Measurements from ENCODE around the gene ANKRD55. TPM values are rescaled to one million over a fixed set of nuclear protein-coding genes. Genes with fewer than 3 reads are reported as not detected.

Gene ANKRD55
- total and polyA plus RNA-seq, 2 of the 8 experiments (the other 6 are each of a cell fraction or from before 2014, with no cell fraction given): not detected

DNA sequence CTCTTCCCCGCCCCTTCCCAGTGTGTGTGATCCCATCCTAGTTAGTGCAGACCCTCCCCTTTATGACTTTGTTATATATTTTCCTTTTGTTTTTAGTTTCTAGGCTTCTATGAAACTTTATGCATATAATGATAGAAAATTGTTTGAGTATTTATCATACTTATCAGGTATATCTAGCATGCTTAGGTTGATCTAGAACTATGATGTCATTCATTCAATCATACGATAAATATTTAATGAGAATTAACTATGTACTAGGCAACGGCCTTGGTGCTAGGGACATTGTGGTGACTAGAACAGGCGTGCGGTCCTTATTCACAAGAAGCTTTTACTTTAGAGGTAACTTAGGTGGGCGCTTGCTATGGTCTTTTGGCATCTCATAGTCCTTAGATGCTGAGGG, 13.6 kb upstream of the ANKRD55 start:
- CTCF ChIA-PET (ENCODE audit: partially characterized antibody): no interaction called here
- Histone ChIP-seq H4K91ac (replicated peaks; ENCODE audit: insufficient read length, low read length) (no peak overlapping the region), H2AK5ac (ENCODE audit: low read depth, low read length) (no peak overlapping the region), H3K4me3 (ENCODE audit: extremely low read depth in 1 of 4, insufficient read depth in 2 of 4, low read depth in 3 of 4, low read length in 4 of 4) (no peak overlapping the region), H2BK15ac (ENCODE audit: low read length) (no peak overlapping the region), H3K23ac (ENCODE audit: insufficient read length) (no peak overlapping the region), H3K9me3 (ENCODE audit: insufficient read depth in 2 of 2, low read depth in 1 of 2, low read length in 1 of 2) (peaks cover 4 to 12% of the 10 kb centered on the region in 2 experiments; a peak in 3 of 4 replicates), H3K79me1 (ENCODE audit: low read depth, low read length) (no peaks in the 10 kb centered on the region), H4K8ac (ENCODE audit: extremely low read depth, insufficient read depth, low read length) (no peak overlapping the region), H3K4ac (replicated peaks; ENCODE audit: insufficient read length, low read depth, low read length) (no peak overlapping the region), H3K56ac (replicated peaks; ENCODE audit: insufficient read length, low read depth, low read length) (no peak overlapping the region), H2BK120ac (replicated peaks; ENCODE audit: low read depth, low read length) (no peak overlapping the region), H4K5ac (ENCODE audit: insufficient read length, low read depth, low read length) (no peak overlapping the region), H3K36me3 (ENCODE audit: control insufficient read depth in 2 of 4, insufficient read depth in 4 of 4, low read length in 3 of 4) (no peaks in the 10 kb centered on the region), H3K23me2 (ENCODE audit: low read depth, low read length) (no peaks in the 10 kb centered on the region), H4K20me1 (replicated peaks in 1 of 2; ENCODE audit: control insufficient read depth in 1 of 2, insufficient read depth in 2 of 2, low read length in 2 of 2) (no peaks in the 10 kb centered on the region), H3K27me3 (replicated peaks in 1 of 4; ENCODE audit: control insufficient read depth in 3 of 4, extremely low read depth in 1 of 4, insufficient read depth in 3 of 4, low read length in 3 of 4) (no peaks in the 10 kb centered on the region), H3K4me1 (replicated peaks in 1 of 4; ENCODE audit: control insufficient read depth in 3 of 4, insufficient read depth in 4 of 4, low read length in 3 of 4) (no peaks in the 10 kb centered on the region), H3K18ac (ENCODE audit: extremely low read depth, low read length) (no peak overlapping the region), H3K4me2 (ENCODE audit: insufficient read depth in 1 of 2, low read depth in 2 of 2, low read length in 2 of 2) (no peak overlapping the region), H2BK12ac (ENCODE audit: low read depth, low read length) (no peak overlapping the region), H3K14ac (ENCODE audit: insufficient read length) (no peak overlapping the region), H2BK5ac (ENCODE audit: low read depth, low read length) (no peak overlapping the region), H2AFZ (ENCODE audit: low read length) (no peak overlapping the region), H3K9ac (replicated peaks in 1 of 4; ENCODE audit: extremely low read depth in 1 of 4, low read depth in 3 of 4, low read length in 3 of 4) (no peak overlapping the region), H3K79me2 (ENCODE audit: control insufficient read depth in 1 of 2, insufficient read depth in 2 of 2, low read length in 2 of 2) (no peaks in the 10 kb centered on the region), H3K27ac (ENCODE audit: low read depth, low read length) (no peak overlapping the region), H2BK20ac (ENCODE audit: low read length) (no peak overlapping the region)
- 96% methylated on average over 6 of the region's 6 CpGs; no CpG with 5 or more reads in 1 of the 2 experiments for WGBS, 2 experiments (ENCODE audit: extremely low coverage in 1 of 2, insufficient coverage in 1 of 2, insufficient read length in 1 of 2, insufficient replicate concordance in 2 of 2, low coverage in 1 of 2, low lambda C conversion rate in 2 of 2, missing lambda C conversion rate in 1 of 2)
- POLR2A ChIA-PET (ENCODE audit: partially characterized antibody): no interaction called here
- FAIRE-seq: no peak
- DNase-seq (ENCODE audit: low read depth in 1 of 2, low spot score in 2 of 2): no peak
- TF ChIP-seq POU5F1 (IDR thresholded peaks at IDR 0.05; ENCODE audit: low read depth, low read length) (no peak), KDM5A (IDR thresholded peaks at IDR 0.05; ENCODE audit: low read length) (no peak), EZH2 (IDR thresholded peaks at IDR 0.05; ENCODE audit: low read depth, low read length, severe bottlenecking) (no peak), CHD2 (IDR thresholded peaks at IDR 0.05; ENCODE audit: low read length) (no peak), POLR2A (IDR thresholded peaks at IDR 0.05; ENCODE audit: control extremely low read depth in 1 of 2, low read depth in 2 of 2, low read length in 2 of 2) (no peak), TCF12 (IDR thresholded peaks at IDR 0.05; ENCODE audit: low read depth, low read length) (no peak), HDAC6 (IDR thresholded peaks at IDR 0.05; ENCODE audit: low read depth, low read length) (no peak), SP1 (IDR thresholded peaks at IDR 0.05; ENCODE audit: low read depth, low read length) (no peak), GABPA (IDR thresholded peaks at IDR 0.05; ENCODE audit: borderline replicate concordance, insufficient read depth, low read length) (no peak), SRF (IDR thresholded peaks at IDR 0.05; ENCODE audit: low read depth, low read length) (no peak), SIRT6 (IDR thresholded peaks at IDR 0.05; ENCODE audit: low read length) (no peak), ASH2L (IDR thresholded peaks at IDR 0.05; ENCODE audit: low read length) (no peak), HDAC2 (IDR thresholded peaks at IDR 0.05; ENCODE audit: borderline replicate concordance in 1 of 2, low read depth in 2 of 2, low read length in 2 of 2) (no peak)
- TF ChIP-seq, protein P1, sequence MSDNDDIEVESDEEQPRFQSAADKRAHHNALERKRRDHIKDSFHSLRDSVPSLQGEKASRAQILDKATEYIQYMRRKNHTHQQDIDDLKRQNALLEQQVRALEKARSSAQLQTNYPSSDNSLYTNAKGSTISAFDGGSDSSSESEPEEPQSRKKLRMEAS (IDR thresholded peaks at IDR 0.05): no peak
- TF ChIP-seq, protein P2, sequence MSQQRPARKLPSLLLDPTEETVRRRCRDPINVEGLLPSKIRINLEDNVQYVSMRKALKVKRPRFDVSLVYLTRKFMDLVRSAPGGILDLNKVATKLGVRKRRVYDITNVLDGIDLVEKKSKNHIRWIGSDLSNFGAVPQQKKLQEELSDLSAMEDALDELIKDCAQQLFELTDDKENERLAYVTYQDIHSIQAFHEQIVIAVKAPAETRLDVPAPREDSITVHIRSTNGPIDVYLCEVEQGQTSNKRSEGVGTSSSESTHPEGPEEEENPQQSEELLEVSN (IDR thresholded peaks at IDR 0.05): no peak
